ENCODE measurements around the gene IMMP2L. TPM values are rescaled to one million over a fixed set of nuclear protein-coding genes. Genes with fewer than 3 reads are reported as not detected.

The IMMP2L gene
- total RNA-seq, 1 experiment from 2014 or later: 8.6 TPM

- Histone ChIP-seq H3K36me3 (ENCODE audit: low read depth, low read length) (no peaks in the 10 kb centered on the region), H3K4me1 (ENCODE audit: insufficient read depth, low read length) (no peaks in the 10 kb centered on the region), H3K79me2 (ENCODE audit: low read length) (no peaks in the 10 kb centered on the region), H3K4me2 (ENCODE audit: low read length) (no peak overlapping the region), H3K9me3 (ENCODE audit: low read length) (no peaks in the 10 kb centered on the region), H2AFZ (ENCODE audit: low read length) (no peak overlapping the region), H4K20me1 (ENCODE audit: low read length) (no peaks in the 10 kb centered on the region), H3K27me3 (ENCODE audit: low read length) (no peaks in the 10 kb centered on the region), H3K9ac (ENCODE audit: low read length) (no peak overlapping the region), H3K9me2 (replicated peaks; ENCODE audit: low read length) (no peaks in the 10 kb centered on the region), H3F3A (ENCODE audit: low read length, unreplicated experiment) (no peaks in the 10 kb centered on the region), H3K27ac (ENCODE audit: low read length) (no peak overlapping the region), H3K4me3 (ENCODE audit: low read length) (no peak overlapping the region)
- no TSS peak for BruUV-seq (replicated peaks)
- CTCF ChIA-PET: no interaction called here
- no peak for ATAC-seq
- TF ChIP-seq, protein P1, sequence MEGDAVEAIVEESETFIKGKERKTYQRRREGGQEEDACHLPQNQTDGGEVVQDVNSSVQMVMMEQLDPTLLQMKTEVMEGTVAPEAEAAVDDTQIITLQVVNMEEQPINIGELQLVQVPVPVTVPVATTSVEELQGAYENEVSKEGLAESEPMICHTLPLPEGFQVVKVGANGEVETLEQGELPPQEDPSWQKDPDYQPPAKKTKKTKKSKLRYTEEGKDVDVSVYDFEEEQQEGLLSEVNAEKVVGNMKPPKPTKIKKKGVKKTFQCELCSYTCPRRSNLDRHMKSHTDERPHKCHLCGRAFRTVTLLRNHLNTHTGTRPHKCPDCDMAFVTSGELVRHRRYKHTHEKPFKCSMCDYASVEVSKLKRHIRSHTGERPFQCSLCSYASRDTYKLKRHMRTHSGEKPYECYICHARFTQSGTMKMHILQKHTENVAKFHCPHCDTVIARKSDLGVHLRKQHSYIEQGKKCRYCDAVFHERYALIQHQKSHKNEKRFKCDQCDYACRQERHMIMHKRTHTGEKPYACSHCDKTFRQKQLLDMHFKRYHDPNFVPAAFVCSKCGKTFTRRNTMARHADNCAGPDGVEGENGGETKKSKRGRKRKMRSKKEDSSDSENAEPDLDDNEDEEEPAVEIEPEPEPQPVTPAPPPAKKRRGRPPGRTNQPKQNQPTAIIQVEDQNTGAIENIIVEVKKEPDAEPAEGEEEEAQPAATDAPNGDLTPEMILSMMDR (conservative IDR thresholded peaks at IDR 0.05; ENCODE audit: low read depth, low read length): no peak
- TF ChIP-seq EZH2 (IDR thresholded peaks at IDR 0.05; ENCODE audit: low read length, unreplicated experiment) (no peak), EZH2phosphoT487 (IDR thresholded peaks at IDR 0.05; ENCODE audit: borderline replicate concordance, low read length) (no peak)
- no peak for DNase-seq
- POLR2A ChIA-PET (ENCODE audit: unreplicated experiment): no interaction called here
- intact Hi-C loops (cut with micrococcal nuclease): no loop called here
Observed at GRCh38 chr7:111578754-111579153, 16.5 kb upstream of the IMMP2L start.

DNA sequence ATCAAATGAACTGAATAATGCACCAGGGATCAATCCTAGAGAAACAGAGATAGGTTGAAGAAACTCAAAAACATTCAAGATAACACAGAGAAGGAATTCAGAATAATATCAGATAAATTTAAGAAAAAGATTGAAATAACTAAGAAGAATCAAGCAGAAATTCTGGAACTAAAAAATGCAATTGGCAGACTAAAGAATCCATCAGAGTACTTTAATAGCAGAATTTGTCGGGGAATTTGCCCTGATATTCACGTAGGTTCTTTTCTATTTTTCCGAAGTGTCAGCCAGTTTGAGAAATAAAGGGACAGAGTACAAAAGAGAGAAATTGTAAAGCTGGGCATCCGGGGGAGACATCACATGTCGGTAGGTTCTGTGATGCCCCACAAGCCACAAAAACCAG lies 9.4 kb upstream of the IMMP2L start:
- Histone ChIP-seq H3K27ac (ENCODE audit: low read length) (no peak overlapping the region), H3K4me3 (ENCODE audit: low read length) (no peak overlapping the region), H3K4me1 (ENCODE audit: insufficient read depth, low read length) (no peaks in the 10 kb centered on the region), H3K9me2 (replicated peaks; ENCODE audit: low read length) (no peaks in the 10 kb centered on the region), H3K4me2 (ENCODE audit: low read length) (no peak overlapping the region), H3F3A (ENCODE audit: low read length, unreplicated experiment) (no peaks in the 10 kb centered on the region), H2AFZ (ENCODE audit: low read length) (no peak overlapping the region), H3K9me3 (ENCODE audit: low read length) (no peaks in the 10 kb centered on the region), H3K9ac (ENCODE audit: low read length) (no peak overlapping the region), H3K27me3 (ENCODE audit: low read length) (no peaks in the 10 kb centered on the region), H3K79me2 (ENCODE audit: low read length) (no peaks in the 10 kb centered on the region), H3K36me3 (ENCODE audit: low read depth, low read length) (no peaks in the 10 kb centered on the region), H4K20me1 (ENCODE audit: low read length) (no peaks in the 10 kb centered on the region)
- POLR2A ChIA-PET (ENCODE audit: unreplicated experiment): no interaction called here
- ATAC-seq: no peak
- DNase-seq: no peak
- no peak for TF ChIP-seq EZH2 (IDR thresholded peaks at IDR 0.05; ENCODE audit: low read length, unreplicated experiment)
- TF ChIP-seq, protein P1 (conservative IDR thresholded peaks at IDR 0.05; ENCODE audit: low read depth, low read length): no peak
- no peak for TF ChIP-seq EZH2phosphoT487 (IDR thresholded peaks at IDR 0.05; ENCODE audit: borderline replicate concordance, low read length)
- BruUV-seq (replicated peaks): no TSS peak
- intact Hi-C loops (cut with micrococcal nuclease): no loop called here
- CTCF ChIA-PET: no interaction called here

GRCh38 chr7:111568870-111569462 lies 6.7 kb upstream of the IMMP2L start:
- ChIA-PET CTCF (no interaction called here), POLR2A (ENCODE audit: unreplicated experiment) (no interaction called here)
- no peak for ATAC-seq
- H4K20me1 ChIP-seq (ENCODE audit: low read length): no peaks in the 10 kb centered on the region
- DNase-seq: no peak
- BruUV-seq (replicated peaks): no TSS peak
- no peak overlapping the region for H3K27ac ChIP-seq (ENCODE audit: low read length)
- H3K9me3 ChIP-seq (ENCODE audit: low read length): no peaks in the 10 kb centered on the region
- no peaks in the 10 kb centered on the region for H3K9me2 ChIP-seq (replicated peaks; ENCODE audit: low read length)
- H3K36me3 ChIP-seq (ENCODE audit: low read depth, low read length): no peaks in the 10 kb centered on the region
- H3K27me3 ChIP-seq (ENCODE audit: low read length): no peaks in the 10 kb centered on the region
- no peak overlapping the region for H3K4me2 ChIP-seq (ENCODE audit: low read length)
- H3K9ac ChIP-seq (ENCODE audit: low read length): no peak overlapping the region
- H3K79me2 ChIP-seq (ENCODE audit: low read length): no peaks in the 10 kb centered on the region
- H3K4me3 ChIP-seq (ENCODE audit: low read length): no peak overlapping the region
- TF ChIP-seq, protein P1 (conservative IDR thresholded peaks at IDR 0.05; ENCODE audit: low read depth, low read length): no peak
- TF ChIP-seq EZH2phosphoT487 (IDR thresholded peaks at IDR 0.05; ENCODE audit: borderline replicate concordance, low read length) (no peak), EZH2 (IDR thresholded peaks at IDR 0.05; ENCODE audit: low read length, unreplicated experiment) (no peak)
- H3K4me1 ChIP-seq (ENCODE audit: insufficient read depth, low read length): no peaks in the 10 kb centered on the region
- no peaks in the 10 kb centered on the region for H3F3A ChIP-seq (ENCODE audit: low read length, unreplicated experiment)
- no peak overlapping the region for H2AFZ ChIP-seq (ENCODE audit: low read length)
- intact Hi-C loops (cut with micrococcal nuclease): loop anchor here (10.0 kb wide), 1 partner anchor 474 kb away; the partner anchor contains the start of gene LRRN3
